Gastroesophageal sphincter (tissue), 3 donors: Measurements from ENCODE around the gene ZCCHC17.

Experiments
- CTCF ChIP-seq, 4 experiments: fragments of 200-600 bp in 2 of 4; fragments of 450-650 bp in 2 of 4; sonication (generic) in 1 of 4; IDR thresholded peaks; one replicate each; pipeline ENCODE4 v1.5.1; 2017 to 2019; ENCODE audit warnings: antibody characterized with exemption in 4 of 4, mild to moderate bottlenecking in 2 of 4, moderate library complexity in 2 of 4
- EP300 ChIP-seq: sonication (generic); formaldehyde crosslinking; IDR thresholded peaks from one replicate; pipeline ENCODE4 v1.6.1; 2017; ENCODE audit warnings: antibody characterized with exemption, mild to moderate bottlenecking
- POLR2A ChIP-seq, 2 donors: fragments of 450-650 bp; IDR thresholded peaks; one replicate each; pipeline ENCODE4 v1.6.1; 2017; ENCODE audit warnings: antibody characterized with exemption in 2 of 2, mild to moderate bottlenecking in 2 of 2, moderate library complexity in 1 of 2
- POLR2AphosphoS5 ChIP-seq: sonication (generic); formaldehyde crosslinking; IDR thresholded peaks from one replicate; pipeline ENCODE4 v1.6.1; 2017; ENCODE audit warnings: antibody characterized with exemption

GRCh38 chr1:31377364-31377863 lies 80.6 kb downstream of the ZCCHC17 start:
- TF ChIP-seq EP300 = no peak
- TF ChIP-seq POLR2AphosphoS5 = no peak
- TF ChIP-seq CTCF (IDR thresholded peaks at IDR 0.05) = no peak
- no peak for TF ChIP-seq POLR2A (IDR thresholded peaks at IDR 0.05)
